Neural progenitor cell (in vitro differentiated cells): ENCODE measurements around the gene CDC42EP3. TPM values are rescaled to one million over a fixed set of nuclear protein-coding genes. Genes with fewer than 3 reads are reported as not detected.

Source experiments
- DNase-seq: peaks from one replicate; pipeline ENCODE4 v3.0.0-alpha.2; 2016; ENCODE audit warnings: low spot score
- H2AFZ ChIP-seq: fragments of 200-600 bp; sonication (generic); replicated peaks from 2 replicates; pipeline ENCODE4 v1.6.1; 2016; ENCODE audit warnings: antibody characterized with exemption
- H3F3A ChIP-seq: fragments of 200-600 bp; sonication (generic); 2 replicates; pipeline ENCODE4 v1.6.1; 2016; ENCODE audit warnings: antibody characterized with exemption, low read depth
- H3K27ac ChIP-seq: fragments of 200-600 bp; sonication (generic); 2 replicates; pipeline ENCODE4 v1.5.1; 2016; ENCODE audit warnings: mild to moderate bottlenecking
- H3K27me3 ChIP-seq: fragments of 200-600 bp; sonication (generic); 2 replicates; pipeline ENCODE4 v1.6.1; 2016; ENCODE audit warnings: mild to moderate bottlenecking, moderate library complexity
- H3K36me3 ChIP-seq: fragments of 200-600 bp; sonication (generic); 2 replicates; pipeline ENCODE4 v1.5.1; 2016
- H3K4me1 ChIP-seq: fragments of 200-600 bp; sonication (generic); 2 replicates; pipeline ENCODE4 v1.6.1; 2016; ENCODE audit warnings: mixed run types
- H3K4me2 ChIP-seq: fragments of 200-600 bp; sonication (generic); 2 replicates; pipeline ENCODE4 v1.6.1; 2016
- H3K4me3 ChIP-seq: fragments of 200-600 bp; sonication (generic); 2 replicates; pipeline ENCODE4 v1.5.1; 2016
- H3K79me2 ChIP-seq: fragments of 200-600 bp; sonication (generic); 2 replicates; pipeline ENCODE4 v1.6.1; 2016; ENCODE audit warnings: low read depth
- H3K9ac ChIP-seq: fragments of 200-600 bp; sonication (generic); 2 replicates; pipeline ENCODE4 v1.6.1; 2016
- H3K9me3 ChIP-seq: fragments of 200-600 bp; sonication (generic); 2 replicates; pipeline ENCODE4 v1.5.1; 2016; ENCODE audit warnings: low read depth
- H4K20me1 ChIP-seq: fragments of 200-600 bp; sonication (generic); 2 replicates; pipeline ENCODE4 v1.6.1; 2016; ENCODE audit warnings: low read depth
- H3K27ac Mint-ChIP-seq: 3 replicates; pipeline ENCODE4 v1.8.0; 2021; ENCODE audit warnings: mixed read lengths
- H3K27me3 Mint-ChIP-seq: 2 replicates; pipeline ENCODE4 v1.8.0; 2022; ENCODE audit warnings: low read depth, mild to moderate bottlenecking, inconsistent platforms, moderate library complexity, mixed read lengths; ENCODE audit not compliant: insufficient read depth
- H3K36me3 Mint-ChIP-seq: 3 replicates; pipeline ENCODE4 v1.8.0; 2021; ENCODE audit warnings: mixed read lengths
- H3K4me1 Mint-ChIP-seq: 3 replicates; pipeline ENCODE4 v1.8.0; 2021; ENCODE audit warnings: mixed read lengths
- H3K4me3 Mint-ChIP-seq: 3 replicates; pipeline ENCODE4 v1.8.0; 2021; ENCODE audit warnings: mild to moderate bottlenecking, moderate library complexity, mixed read lengths
- H3K9me3 Mint-ChIP-seq: 3 replicates; pipeline ENCODE4 v1.8.0; 2020; ENCODE audit warnings: mixed read lengths
- CTCF ChIP-seq: fragments of 200-600 bp; sonication (generic); IDR thresholded peaks from 2 replicates; pipeline ENCODE4 v1.5.1; 2017; ENCODE audit warnings: antibody characterized with exemption, mild to moderate bottlenecking
- EZH2 ChIP-seq: fragments of 200-600 bp; sonication (generic); IDR thresholded peaks from 2 replicates; pipeline ENCODE4 v1.6.1; 2017; ENCODE audit warnings: antibody characterized with exemption, mild to moderate bottlenecking, moderate library complexity
- EZH2phosphoT487 ChIP-seq: fragments of 200-600 bp; sonication (generic); IDR thresholded peaks from 2 replicates; pipeline ENCODE4 v1.6.1; 2017; ENCODE audit warnings: antibody characterized with exemption
- total RNA-seq: library from RNA; depleted of rRNA; stranded (reverse); fragments of >200 nt; gene quantifications from 2 replicates; pipeline ENCODE4 v1.2.3, GENCODE V29; 2015; ENCODE audit warnings: low replicate concordance

CDC42EP3 gene
- total RNA-seq, 1 donor from 2014 or later, result 21.2 TPM

- no peaks in the 10 kb centered on the region for H3K27me3 ChIP-seq
- no peaks in the 10 kb centered on the region for H4K20me1 ChIP-seq
- H3K4me2 ChIP-seq, result no peak overlapping the region
- no peaks in the 10 kb centered on the region for H3K9me3 ChIP-seq
- H3K9ac ChIP-seq, result no peak overlapping the region
- H3K4me3 ChIP-seq, result no peak overlapping the region
- H3K36me3 ChIP-seq, result no peaks in the 10 kb centered on the region
- H3K27me3 Mint-ChIP-seq, result peaks cover 6% of the 10 kb centered on the region
- H2AFZ ChIP-seq, result no peak overlapping the region
- H3K27ac Mint-ChIP-seq, result no peak overlapping the region
- H3K4me1 Mint-ChIP-seq, result peaks cover 11% of the 10 kb centered on the region
- TF ChIP-seq CTCF (no peak), EZH2phosphoT487 (no peak), EZH2 (no peak)
- DNase-seq, result no peak
- H3K36me3 Mint-ChIP-seq, result peaks cover 2% of the 10 kb centered on the region
- H3K4me3 Mint-ChIP-seq, result no peak overlapping the region
- no peaks in the 10 kb centered on the region for H3K4me1 ChIP-seq
- peaks cover 8% of the 10 kb centered on the region for H3K9me3 Mint-ChIP-seq
- H3K79me2 ChIP-seq, result no peaks in the 10 kb centered on the region
- no peak overlapping the region for H3K27ac ChIP-seq
- H3F3A ChIP-seq, result no peaks in the 10 kb centered on the region
These were observed 27.6 kb upstream of the CDC42EP3 start for GRCh38 chr2:37698931-37699481.

DNA sequence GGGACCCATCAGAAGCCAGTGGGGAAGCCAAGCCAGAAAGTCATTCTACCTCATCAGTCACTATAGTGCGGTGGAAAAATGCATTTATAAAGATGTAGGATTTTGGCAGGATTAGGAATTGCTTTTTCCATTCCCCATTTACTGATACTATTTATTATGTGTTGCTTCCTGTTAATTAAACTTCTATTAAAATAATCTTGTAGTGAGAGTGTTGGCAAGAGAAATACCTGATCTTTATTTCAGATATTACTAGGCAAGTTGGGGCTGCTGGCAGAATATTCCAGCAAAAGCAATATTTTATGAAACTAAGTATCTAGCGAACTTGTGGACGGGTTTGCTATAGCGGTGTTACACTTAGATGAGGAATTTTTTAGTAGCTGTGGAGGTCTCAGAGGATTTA lies 23.9 kb upstream of the CDC42EP3 start:
- Histone ChIP-seq H3K4me3 (no peak overlapping the region), H3F3A (no peaks in the 10 kb centered on the region), H3K4me2 (no peak overlapping the region), H2AFZ (no peak overlapping the region), H3K79me2 (no peaks in the 10 kb centered on the region), H3K9me3 (no peaks in the 10 kb centered on the region), H3K27me3 (no peaks in the 10 kb centered on the region), H3K9ac (no peak overlapping the region), H4K20me1 (no peaks in the 10 kb centered on the region), H3K4me1 (no peaks in the 10 kb centered on the region), H3K27ac (no peak overlapping the region), H3K36me3 (no peaks in the 10 kb centered on the region)
- no peaks in the 10 kb centered on the region for H3K36me3 Mint-ChIP-seq
- peaks cover 11% of the 10 kb centered on the region for H3K4me1 Mint-ChIP-seq
- no peaks in the 10 kb centered on the region for H3K27me3 Mint-ChIP-seq
- no peaks in the 10 kb centered on the region for H3K9me3 Mint-ChIP-seq
- DNase-seq, result no peak
- H3K4me3 Mint-ChIP-seq, result no peak overlapping the region
- no peak overlapping the region for H3K27ac Mint-ChIP-seq
- no peak for TF ChIP-seq EZH2phosphoT487
- TF ChIP-seq EZH2, result no peak
- no peak for TF ChIP-seq CTCF

GRCh38 chr2:37692711-37693110 lies 21.3 kb upstream of the CDC42EP3 start:
- no peaks in the 10 kb centered on the region for H4K20me1 ChIP-seq
- H3K4me1 Mint-ChIP-seq, result peaks cover 9% of the 10 kb centered on the region
- H3K27ac ChIP-seq, result no peak overlapping the region
- no peak overlapping the region for H3K4me2 ChIP-seq
- H3K79me2 ChIP-seq, result no peaks in the 10 kb centered on the region
- no peaks in the 10 kb centered on the region for H3F3A ChIP-seq
- no peaks in the 10 kb centered on the region for H3K36me3 ChIP-seq
- H3K36me3 Mint-ChIP-seq, result no peaks in the 10 kb centered on the region
- H3K9me3 Mint-ChIP-seq, result no peaks in the 10 kb centered on the region
- no peak overlapping the region for H3K27ac Mint-ChIP-seq
- no peak overlapping the region for H3K4me3 Mint-ChIP-seq
- no peak overlapping the region for H2AFZ ChIP-seq
- no peak overlapping the region for H3K9ac ChIP-seq
- no peaks in the 10 kb centered on the region for H3K4me1 ChIP-seq
- no peaks in the 10 kb centered on the region for H3K27me3 ChIP-seq
- no peaks in the 10 kb centered on the region for H3K9me3 ChIP-seq
- no peak for DNase-seq
- no peak for TF ChIP-seq CTCF
- no peak for TF ChIP-seq EZH2phosphoT487
- no peak for TF ChIP-seq EZH2
- peaks cover 3% of the 10 kb centered on the region for H3K27me3 Mint-ChIP-seq
- H3K4me3 ChIP-seq, result no peak overlapping the region
